HEK293T (cell line): Measurements from ENCODE around the gene KANSL1.

Experiments used
- CTCF ChIA-PET: fragments of 350-600 bp; formaldehyde crosslinking; extraction: SDS; loops from one replicate; lab custom pipeline; 2021; ENCODE audit warnings: antibody characterized with exemption, inconsistent platforms; lab: Yijun Ruan, JAX
- POLR2A ChIA-PET: fragments of 350-600 bp; formaldehyde crosslinking; extraction: SDS; loops from one replicate; lab custom pipeline; 2020; ENCODE audit warnings: antibody characterized with exemption, inconsistent platforms; lab: Yijun Ruan, JAX
- DNase-seq: peaks from one replicate; pipeline ENCODE4 v3.0.0; 2012; ENCODE audit warnings: mixed read lengths; ENCODE audit errors: extremely low spot score
- ARNT ChIP-seq: fragments of 450-650 bp; IDR thresholded peaks from 2 replicates; pipeline ENCODE4 v1.6.1; 2017; ENCODE audit warnings: mild to moderate bottlenecking
- BHLHE40 ChIP-seq: fragments of 450-650 bp; IDR thresholded peaks from 2 replicates; pipeline ENCODE4 v1.6.1; 2016; ENCODE audit warnings: mild to moderate bottlenecking, moderate library complexity, borderline replicate concordance
- CTBP1 ChIP-seq: fragments of 450-650 bp; IDR thresholded peaks from 2 replicates; pipeline ENCODE4 v1.6.1; 2016; ENCODE audit warnings: borderline replicate concordance
- ELF4 ChIP-seq: fragments of 450-650 bp; IDR thresholded peaks from 2 replicates; pipeline ENCODE4 v1.6.1; 2017; ENCODE audit warnings: antibody characterized with exemption
- FOXA1 ChIP-seq: fragments of 450-650 bp; IDR thresholded peaks from 2 replicates; pipeline ENCODE4 v1.6.1; 2016; ENCODE audit warnings: mild to moderate bottlenecking
- FOXK2 ChIP-seq: fragments of 450-650 bp; IDR thresholded peaks from 2 replicates; pipeline ENCODE4 v1.6.1; 2016; ENCODE audit warnings: mild to moderate bottlenecking
- FOXM1 ChIP-seq: fragments of 450-650 bp; IDR thresholded peaks from 2 replicates; pipeline ENCODE4 v1.6.1; 2017; ENCODE audit warnings: mild to moderate bottlenecking, borderline replicate concordance
- HDGF ChIP-seq: fragments of 450-650 bp; IDR thresholded peaks from 2 replicates; pipeline ENCODE4 v1.6.1; 2017; ENCODE audit warnings: antibody characterized with exemption, borderline replicate concordance
- L3MBTL2 ChIP-seq: fragments of 450-650 bp; conservative IDR thresholded peaks from 2 replicates; pipeline ENCODE4 v1.6.1; 2016; ENCODE audit warnings: mild to moderate bottlenecking
- LEF1 ChIP-seq: fragments of 450-650 bp; IDR thresholded peaks from 2 replicates; pipeline ENCODE4 v1.6.1; 2017; ENCODE audit warnings: mild to moderate bottlenecking, borderline replicate concordance
- NFRKB ChIP-seq: fragments of 450-650 bp; IDR thresholded peaks from 2 replicates; pipeline ENCODE4 v1.6.1; 2016; ENCODE audit warnings: mild to moderate bottlenecking, moderate library complexity
- PKNOX1 ChIP-seq: fragments of 450-650 bp; IDR thresholded peaks from 2 replicates; pipeline ENCODE4 v1.6.1; 2016
- SP1 ChIP-seq: fragments of 450-650 bp; IDR thresholded peaks from 2 replicates; pipeline ENCODE4 v1.6.1; 2017
- SUZ12 ChIP-seq: fragments of 450-650 bp; IDR thresholded peaks from 2 replicates; pipeline ENCODE4 v1.6.1; 2016; ENCODE audit warnings: mild to moderate bottlenecking
- TARDBP ChIP-seq: fragments of 450-650 bp; IDR thresholded peaks from 2 replicates; pipeline ENCODE4 v1.6.1; 2016
- ZNF384 ChIP-seq: fragments of 450-650 bp; IDR thresholded peaks from 2 replicates; pipeline ENCODE4 v1.6.1; 2016

KANSL1 gene

GRCh38 chr17:46057366-46057765 is 135.9 kb downstream of the KANSL1 start:
- TF ChIP-seq TARDBP, result no peak
- no peak for TF ChIP-seq PKNOX1
- TF ChIP-seq FOXM1, result no peak
- no peak for TF ChIP-seq L3MBTL2
- no peak for TF ChIP-seq SP1
- TF ChIP-seq BHLHE40, result no peak
- TF ChIP-seq CTBP1, result no peak
- no peak for TF ChIP-seq NFRKB
- no peak for DNase-seq
- CTCF ChIA-PET, result interaction anchor here (0.8 to 1.3 kb wide), 2 partner anchors 136 kb away, joined by 3 to 4 read pairs; partner anchors contain the start of gene KANSL1
- POLR2A ChIA-PET, result interaction anchor here (1.8 kb wide), 1 partner anchor 135 kb away, joined by 5 read pairs; the partner anchor contains the start of gene KANSL1

GRCh38 chr17:46056800-46057304 is 136.4 kb downstream of the KANSL1 start:
- TF ChIP-seq NFRKB, result no peak
- TF ChIP-seq LEF1, result no peak
- no peak for TF ChIP-seq ARNT
- no peak for TF ChIP-seq HDGF
- no peak for TF ChIP-seq TARDBP
- no peak for TF ChIP-seq ELF4
- TF ChIP-seq ZNF384, result no peak
- no peak for TF ChIP-seq BHLHE40
- no peak for TF ChIP-seq PKNOX1
- TF ChIP-seq SUZ12, result no peak
- TF ChIP-seq FOXK2, result no peak
- no peak for TF ChIP-seq SP1
- CTCF ChIA-PET, result interaction anchor here (0.6 to 1.1 kb wide), 3 partner anchors 13 to 136 kb away, joined by 3 to 5 read pairs (median 4); partner anchors contain the start of gene KANSL1

GRCh38 chr17:46053911-46054534 is 139.2 kb downstream of the KANSL1 start:
- no peak for DNase-seq
- ChIA-PET POLR2A (interaction anchor here (0.7 kb wide), 1 partner anchor 139 kb away, joined by 4 read pairs; the partner anchor contains the start of gene KANSL1), CTCF (interaction anchor here (0.8 to 1.4 kb wide), 2 partner anchors 10 to 159 kb away, joined by 4 read pairs; no protein-coding TSS in a partner anchor)
- no peak for TF ChIP-seq L3MBTL2
- TF ChIP-seq PKNOX1, result no peak
- TF ChIP-seq ZNF384, result no peak
- TF ChIP-seq ARNT, result no peak
- TF ChIP-seq FOXK2, result no peak
- no peak for TF ChIP-seq FOXA1
- no peak for TF ChIP-seq SUZ12
- no peak for TF ChIP-seq SP1
- TF ChIP-seq NFRKB, result no peak
- no peak for TF ChIP-seq ELF4
- TF ChIP-seq FOXM1, result no peak
- no peak for TF ChIP-seq HDGF
- TF ChIP-seq BHLHE40, result no peak
- no peak for TF ChIP-seq TARDBP

More at GRCh38 chr17:46056800-46057304, 136.4 kb downstream of the KANSL1 start:
- DNase-seq, result no peak
- POLR2A ChIA-PET, result interaction anchor here (1.8 kb wide), 1 partner anchor 136 kb away, joined by 5 read pairs; the partner anchor contains the start of gene KANSL1

- no peak for TF ChIP-seq ZNF384
- TF ChIP-seq LEF1, result no peak
- no peak for TF ChIP-seq TARDBP
- TF ChIP-seq FOXA1, result no peak
- no peak for TF ChIP-seq BHLHE40
- TF ChIP-seq SUZ12, result no peak
- TF ChIP-seq HDGF, result no peak
- no peak for TF ChIP-seq FOXM1
- no peak for TF ChIP-seq CTBP1
- no peak for TF ChIP-seq FOXK2
- TF ChIP-seq SP1, result no peak
- TF ChIP-seq L3MBTL2, result no peak
- TF ChIP-seq PKNOX1, result no peak
- no peak for TF ChIP-seq NFRKB
- POLR2A ChIA-PET, result no interaction called here
- CTCF ChIA-PET, result no interaction called here
- DNase-seq, result no peak
Observed at GRCh38 chr17:46049656-46050055, 143.6 kb downstream of the KANSL1 start.

- POLR2A ChIA-PET, result no interaction called here
- DNase-seq, result no peak
- CTCF ChIA-PET, result interaction anchor here (0.7 kb wide), 1 partner anchor 14 kb away, joined by 3 read pairs; no protein-coding TSS in a partner anchor
- TF ChIP-seq BHLHE40 (no peak), ELF4 (no peak)
Observed at GRCh38 chr17:46047856-46048255, 145.4 kb downstream of the KANSL1 start.

GRCh38 chr17:46047398-46047797 is 145.8 kb downstream of the KANSL1 start:
- ChIA-PET CTCF (interaction anchor here (0.7 kb wide), 1 partner anchor 14 kb away, joined by 3 read pairs; no protein-coding TSS in a partner anchor), POLR2A (no interaction called here)
- TF ChIP-seq ARNT (no peak), PKNOX1 (no peak), L3MBTL2 (no peak), TARDBP (no peak), FOXM1 (no peak), FOXK2 (no peak), LEF1 (no peak)
- no peak for DNase-seq
